GM12874 (cell line): ENCODE results near the gene NDUFB10.

ENCODE experiments used
- TF ChIP-seq, protein P1 (sequence below): IDR thresholded peaks from 2 replicates; pipeline ENCODE4 v1.5.1; 2011; ENCODE audit warnings: low read depth, mild to moderate bottlenecking, control low read depth, low read length, moderate library complexity; ENCODE audit not compliant: insufficient read depth

NDUFB10 gene

DNA sequence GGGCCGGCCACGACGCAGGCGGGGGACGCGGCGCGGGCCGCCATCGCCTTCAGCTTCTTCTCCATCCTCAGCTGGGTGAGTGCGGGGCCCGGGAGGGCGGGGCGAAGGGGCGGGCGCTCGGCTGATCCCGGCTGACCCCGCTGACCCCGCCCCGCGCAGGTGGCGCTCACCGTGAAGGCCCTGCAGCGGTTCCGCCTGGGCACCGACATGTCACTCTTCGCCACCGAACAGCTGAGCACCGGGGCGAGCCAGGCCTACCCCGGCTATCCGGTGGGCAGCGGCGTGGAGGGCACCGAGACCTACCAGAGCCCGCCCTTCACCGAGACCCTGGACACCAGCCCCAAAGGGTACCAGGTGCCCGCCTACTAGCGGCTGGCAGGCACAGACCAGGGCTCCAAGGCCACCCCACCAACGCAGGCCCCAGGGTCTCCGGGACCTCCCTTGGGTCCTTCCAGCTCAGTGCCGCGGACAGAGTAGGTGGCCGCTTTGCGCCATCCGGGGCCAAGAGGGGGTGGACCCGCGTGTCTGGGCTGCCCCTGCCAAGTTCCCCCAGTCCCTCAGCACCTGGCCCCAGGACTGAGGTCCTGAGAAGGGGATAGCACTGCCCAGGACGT is 33.5 kb downstream of the NDUFB10 start:
- TF ChIP-seq, protein P1, sequence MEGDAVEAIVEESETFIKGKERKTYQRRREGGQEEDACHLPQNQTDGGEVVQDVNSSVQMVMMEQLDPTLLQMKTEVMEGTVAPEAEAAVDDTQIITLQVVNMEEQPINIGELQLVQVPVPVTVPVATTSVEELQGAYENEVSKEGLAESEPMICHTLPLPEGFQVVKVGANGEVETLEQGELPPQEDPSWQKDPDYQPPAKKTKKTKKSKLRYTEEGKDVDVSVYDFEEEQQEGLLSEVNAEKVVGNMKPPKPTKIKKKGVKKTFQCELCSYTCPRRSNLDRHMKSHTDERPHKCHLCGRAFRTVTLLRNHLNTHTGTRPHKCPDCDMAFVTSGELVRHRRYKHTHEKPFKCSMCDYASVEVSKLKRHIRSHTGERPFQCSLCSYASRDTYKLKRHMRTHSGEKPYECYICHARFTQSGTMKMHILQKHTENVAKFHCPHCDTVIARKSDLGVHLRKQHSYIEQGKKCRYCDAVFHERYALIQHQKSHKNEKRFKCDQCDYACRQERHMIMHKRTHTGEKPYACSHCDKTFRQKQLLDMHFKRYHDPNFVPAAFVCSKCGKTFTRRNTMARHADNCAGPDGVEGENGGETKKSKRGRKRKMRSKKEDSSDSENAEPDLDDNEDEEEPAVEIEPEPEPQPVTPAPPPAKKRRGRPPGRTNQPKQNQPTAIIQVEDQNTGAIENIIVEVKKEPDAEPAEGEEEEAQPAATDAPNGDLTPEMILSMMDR, result no peak

DNA sequence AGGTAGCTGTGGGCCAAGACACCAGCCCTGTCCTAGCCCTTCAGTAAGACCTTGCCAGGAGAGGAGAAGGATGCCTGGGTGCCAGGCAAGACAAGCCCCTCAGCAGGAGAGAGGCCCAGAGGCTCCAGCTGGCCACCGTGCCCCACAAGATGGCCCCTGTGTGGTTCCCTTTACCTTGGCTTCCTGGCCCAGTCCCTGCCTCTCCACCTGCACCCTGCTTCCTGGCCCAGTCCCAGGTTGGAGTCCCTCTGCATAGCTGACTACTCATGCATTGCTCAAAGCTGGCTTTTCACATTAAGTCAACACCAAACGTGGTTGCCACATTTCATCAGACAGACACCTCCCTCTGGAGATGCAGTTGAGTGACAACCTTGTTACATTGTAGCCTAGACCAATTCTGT is 34.4 kb downstream of the NDUFB10 start:
- TF ChIP-seq, protein P1, result no peak

DNA sequence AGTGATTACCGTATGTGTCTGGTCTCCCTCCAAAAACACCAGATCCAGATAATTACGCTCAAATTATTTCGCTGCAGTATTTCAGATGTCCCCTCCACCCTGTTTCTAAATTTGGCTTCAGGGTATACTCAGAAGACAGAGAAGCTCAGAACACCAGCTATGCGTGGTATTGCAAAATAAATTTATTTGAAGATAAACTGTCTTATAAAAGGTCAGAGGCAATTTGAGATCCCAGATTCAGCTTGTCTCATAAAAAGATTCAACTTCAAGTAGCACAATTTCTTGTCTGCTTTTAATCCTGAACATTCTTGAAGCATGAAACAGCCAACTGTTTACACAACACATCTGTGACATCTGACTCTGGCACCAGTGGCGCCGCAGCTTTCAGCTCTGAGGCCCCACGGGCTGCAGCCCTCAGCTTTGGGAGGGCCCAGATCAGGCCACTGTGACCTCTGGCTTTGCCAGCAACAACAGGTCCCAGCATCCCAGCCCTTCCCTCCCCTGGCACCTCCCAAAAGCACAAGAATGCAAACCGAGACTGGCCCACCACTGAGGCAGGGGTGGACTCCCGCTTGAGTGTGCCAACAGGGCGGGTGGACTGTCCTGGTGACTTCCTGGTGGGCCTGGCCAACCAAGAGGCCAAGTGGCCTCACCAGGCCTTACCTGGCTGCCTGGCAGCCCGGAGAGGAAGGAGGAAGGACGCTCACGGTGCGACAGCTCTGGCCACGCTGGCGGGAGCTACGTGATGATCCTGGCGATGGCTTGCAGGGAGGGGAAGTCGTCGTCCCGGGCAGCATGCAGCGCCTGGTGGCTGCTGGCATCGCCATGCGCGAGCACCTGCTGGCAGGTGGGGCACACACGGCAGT is 38.4 kb downstream of the NDUFB10 start:
- TF ChIP-seq, protein P1, result no peak

DNA sequence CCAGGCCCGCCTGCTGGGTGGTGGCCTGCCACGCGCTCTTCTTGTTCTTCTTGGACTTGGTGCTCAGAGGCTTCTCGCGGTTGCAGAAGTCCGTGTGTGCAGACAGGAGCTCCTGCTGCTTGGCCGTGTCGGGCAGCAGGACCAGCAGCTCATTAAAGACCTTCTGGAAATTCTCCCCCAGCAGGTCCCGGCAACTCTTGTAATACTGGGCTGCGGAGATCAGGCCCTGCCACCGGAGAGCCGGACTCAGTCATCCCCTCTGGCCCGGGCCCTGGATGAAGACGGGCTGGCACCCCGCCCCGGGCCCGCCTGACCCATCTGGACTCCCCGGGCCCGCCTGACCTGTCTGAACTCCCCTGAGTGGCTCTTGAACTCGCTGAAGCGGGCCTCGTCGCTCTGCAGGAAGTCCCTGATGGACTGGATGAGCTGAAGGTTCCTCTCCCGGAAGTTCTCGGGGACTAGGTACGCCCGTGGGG is 39.1 kb downstream of the NDUFB10 start:
- TF ChIP-seq, protein P1, result no peak

DNA sequence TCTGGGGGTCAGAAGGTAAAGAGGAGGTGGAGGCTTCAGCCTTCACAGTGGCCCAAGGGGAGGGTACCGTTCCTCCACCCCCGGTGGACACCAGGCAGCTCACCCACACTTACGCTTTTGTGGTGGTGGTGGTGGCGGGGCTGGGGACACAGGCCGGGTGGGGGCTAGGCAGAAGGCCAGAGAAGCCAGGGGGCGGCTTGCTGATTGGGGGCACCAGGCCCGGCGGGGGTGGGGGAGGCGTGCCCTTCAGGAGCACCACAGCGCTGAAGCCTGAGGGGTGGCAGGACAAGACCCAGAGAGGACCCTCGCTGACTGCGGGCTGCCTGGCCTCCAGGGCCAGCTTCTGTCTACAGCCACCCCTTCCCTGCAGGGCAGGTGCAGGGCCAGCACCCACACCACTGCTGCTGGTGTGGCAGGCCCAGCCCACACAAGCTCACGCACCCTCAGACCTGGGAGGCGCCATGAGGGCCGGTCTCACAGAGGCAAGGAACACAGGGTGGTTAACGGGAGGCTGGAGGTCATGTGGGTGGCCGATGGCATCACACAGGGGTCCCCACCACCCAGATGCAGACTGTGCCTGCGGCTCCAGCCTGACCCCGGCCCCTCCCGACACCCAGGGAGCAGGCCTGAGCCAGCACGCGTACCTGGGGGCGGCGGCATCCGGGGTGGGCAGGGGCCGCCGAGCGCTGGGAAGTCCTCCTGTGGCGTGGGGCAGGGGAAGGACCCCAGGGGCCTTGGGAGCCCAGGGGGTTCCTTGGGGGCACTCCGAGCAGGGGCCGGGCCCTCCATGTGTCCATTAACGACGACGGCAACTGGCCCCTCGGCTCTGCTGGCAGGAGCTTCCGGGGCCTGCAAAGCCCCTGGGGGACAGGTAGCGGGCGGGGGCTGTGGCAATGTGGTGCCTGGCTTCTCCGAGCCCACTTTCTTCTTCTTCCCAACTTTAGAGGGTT is 39.8 kb downstream of the NDUFB10 start:
- TF ChIP-seq, protein P1, result no peak

DNA sequence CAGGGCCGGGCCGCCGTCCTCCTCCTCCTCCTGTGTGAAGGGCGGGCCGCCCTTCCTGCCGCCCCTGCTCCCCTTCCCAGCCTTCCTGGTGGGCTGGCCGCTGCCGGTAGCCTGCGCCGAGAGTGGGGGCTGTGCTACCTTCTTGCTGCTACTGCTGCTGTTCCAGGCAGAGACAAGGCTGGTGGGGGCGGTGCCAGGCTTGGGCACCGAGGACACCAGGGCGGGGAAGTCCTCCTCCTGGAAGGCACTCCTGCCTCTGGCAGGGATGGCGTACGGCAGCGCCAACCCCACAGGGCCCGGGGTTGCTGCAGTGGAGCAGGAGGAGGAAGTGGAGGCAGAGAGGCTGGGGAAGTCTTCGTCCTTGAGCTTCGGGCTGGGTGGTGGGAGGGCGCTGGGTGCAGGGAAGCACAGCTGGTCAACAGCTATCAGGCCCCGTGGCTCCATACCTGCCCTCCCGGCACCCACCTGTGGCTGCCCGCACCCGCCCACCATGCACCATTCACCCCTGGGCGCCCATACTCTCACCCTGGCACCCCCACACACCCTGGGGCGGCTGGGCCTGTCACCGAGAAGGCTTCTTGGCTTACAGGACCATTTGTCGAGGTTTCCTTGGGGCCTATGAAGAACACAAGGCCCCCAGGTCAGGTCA is 40.7 kb downstream of the NDUFB10 start:
- TF ChIP-seq, protein P1, result no peak

DNA sequence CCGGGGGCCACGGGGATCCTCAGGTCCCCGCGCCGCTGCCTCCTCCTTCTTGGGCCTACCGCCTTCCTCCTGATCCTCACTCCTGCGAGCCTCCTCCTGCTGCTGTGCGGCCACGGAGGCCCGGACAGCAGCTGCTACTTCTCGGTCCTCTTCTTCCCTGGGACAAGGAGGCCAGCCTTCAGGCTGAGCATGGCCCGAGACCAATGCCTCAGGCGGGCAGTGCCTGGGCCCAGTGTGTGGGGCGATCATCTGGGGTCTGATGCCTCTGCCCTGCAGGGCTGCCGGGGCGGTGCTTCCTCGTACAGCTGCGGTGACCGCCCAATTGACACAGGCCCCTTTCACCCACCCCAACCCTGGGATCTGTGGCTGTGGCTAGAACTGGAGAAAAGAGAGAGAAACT is 41.7 kb downstream of the NDUFB10 start:
- TF ChIP-seq, protein P1, result no peak
